NB4 (cell line): ENCODE data around the gene EIF2B4.

ENCODE experiments used
- DNase-seq: peaks from one replicate; pipeline ENCODE4 v3.0.0; 2010; ENCODE audit warnings: low read depth
- H3K4me3 ChIP-seq: one replicate; pipeline ENCODE4 v1.5.1; 2011; ENCODE audit warnings: mild to moderate bottlenecking, low read depth, low read length, moderate library complexity
- CTCF ChIP-seq: IDR thresholded peaks from one replicate; pipeline ENCODE4 v1.5.1; 2012; ENCODE audit warnings: low read depth, low read length
- MAX ChIP-seq: IDR thresholded peaks from 2 replicates; pipeline ENCODE4 v1.6.1; 2011; ENCODE audit warnings: low read depth, low read length
- MYC ChIP-seq: IDR thresholded peaks from 2 replicates; pipeline ENCODE4 v1.6.1; 2011; ENCODE audit warnings: low read depth, low read length
- POLR2A ChIP-seq: IDR thresholded peaks from 2 replicates; pipeline ENCODE4 v1.6.1; 2011; ENCODE audit warnings: mild to moderate bottlenecking; ENCODE audit not compliant: insufficient read length; ENCODE audit errors: extremely low read depth

EIF2B4 gene

GRCh38 chr2:27381577-27382181, 11.5 kb upstream of the EIF2B4 start:
- TF ChIP-seq CTCF (no peak), POLR2A (no peak), MYC (no peak), MAX (no peak)
- DNase-seq: no peak
- H3K4me3 ChIP-seq: no peak overlapping the region

- TF ChIP-seq POLR2A (peak; percentile 65), MYC (peak; percentile 29; the same call in 1 of the 2 replicates), CTCF (no peak), MAX (peak; percentile 46; the same call in 1 of the 2 replicates)
- peak; percentile 97 for DNase-seq
Measured at GRCh38 chr2:27380626-27381545, 10.7 kb upstream of the EIF2B4 start, which contains the start of gene ZNF513. Gene ZNF513 (minus strand): TSS chr2:27380734. CDS start chr2:27380526, 208 bp downstream.

GRCh38 chr2:27379836-27380625, 9.9 kb upstream of the EIF2B4 start:
- peak; percentile 79 for DNase-seq
- H3K4me3 ChIP-seq: peak overlapping the region; percentile 80
- TF ChIP-seq MAX: no peak; the same call in 1 of the 2 replicates
- TF ChIP-seq POLR2A: no peak
- TF ChIP-seq CTCF: no peak
- TF ChIP-seq MYC: no peak; the same call in 1 of the 2 replicates

More at GRCh38 chr2:27380626-27381545, 10.7 kb upstream of the EIF2B4 start, which contains the start of gene ZNF513:
- peak within 1 kb of the TSS; percentile 80 for H3K4me3 ChIP-seq

GRCh38 chr2:27379383-27379835, 9.3 kb upstream of the EIF2B4 start:
- H3K4me3 ChIP-seq: peak overlapping the region; percentile 80
- no peak for DNase-seq
- TF ChIP-seq CTCF (no peak), POLR2A (no peak), MYC (no peak), MAX (no peak)

- no peak for DNase-seq
- H3K4me3 ChIP-seq: peak overlapping the region; percentile 80
- no peak for TF ChIP-seq POLR2A
- TF ChIP-seq MYC: no peak
- TF ChIP-seq CTCF: no peak
- TF ChIP-seq MAX: no peak
Measured at GRCh38 chr2:27378809-27379290, 8.7 kb upstream of the EIF2B4 start.
